Dedifferentiated amniotic fluid mesenchymal stem cell (primary cell): ENCODE data around the gene PSTPIP2.
"Not testable (repeated sequence)": the region's sequence is repeated elsewhere in the genome, so short reads cannot be mapped to it uniquely, and the experiment has no call there.

Source experiments
- DNase-seq: peaks from one replicate; pipeline ENCODE4 v3.0.0-alpha.2; 2016; ENCODE audit errors: extremely low spot score

The PSTPIP2 gene

GRCh38 chr18:46069524-46069923, 2.5 kb downstream of the PSTPIP2 start:
- no peak for DNase-seq

DNA sequence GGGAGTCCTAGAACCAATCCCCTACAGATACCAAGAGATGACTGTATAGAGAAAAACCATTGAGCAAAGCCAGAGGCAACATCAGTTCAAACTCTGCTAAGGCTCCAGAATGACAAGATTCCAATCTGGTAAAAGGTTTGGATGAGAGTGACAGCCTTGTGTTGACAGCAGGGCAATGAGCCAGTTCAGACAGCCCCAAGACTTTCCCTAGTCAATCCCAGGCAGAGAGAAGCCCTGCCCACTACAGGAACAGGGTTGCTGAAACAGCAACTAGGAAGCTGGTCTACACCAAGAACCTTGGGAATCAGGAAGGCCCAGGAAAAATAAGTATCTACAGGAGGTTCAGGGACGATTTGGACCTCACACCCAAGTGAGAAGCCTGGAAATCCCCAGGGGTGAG, 3.3 kb downstream of the PSTPIP2 start:
- no peak for DNase-seq

DNA sequence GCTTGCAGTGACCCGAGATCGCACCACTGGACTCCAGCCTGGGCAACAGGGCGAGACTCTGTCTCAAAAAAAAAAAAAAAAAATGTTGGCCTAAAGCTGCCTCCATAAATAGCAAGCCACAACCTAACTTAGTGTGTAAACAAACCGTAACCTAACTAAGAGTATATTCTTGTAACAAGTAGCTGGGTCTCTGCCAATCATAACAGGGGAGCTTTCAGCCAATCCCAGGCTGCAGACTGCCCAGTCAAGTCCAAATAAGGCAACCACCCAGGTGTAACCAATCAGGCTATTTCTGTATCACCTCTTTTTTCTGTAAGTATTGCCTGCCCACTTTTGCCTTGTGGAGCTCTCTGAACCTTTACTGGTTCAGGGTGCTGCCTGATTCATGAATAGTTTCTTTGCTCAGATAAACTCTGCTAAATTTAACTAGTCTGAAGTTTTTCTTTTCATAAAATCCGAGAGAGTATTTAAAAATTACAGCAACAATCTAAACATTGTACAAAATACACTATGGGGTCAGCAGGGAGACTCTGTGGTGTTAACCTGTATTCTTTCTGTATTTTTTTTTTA, 4.5 kb downstream of the PSTPIP2 start:
- DNase-seq: no peak

GRCh38 chr18:46062781-46063180, 9.3 kb downstream of the PSTPIP2 start:
- no peak for DNase-seq

- no peak for DNase-seq
These were observed 10.3 kb downstream of the PSTPIP2 start for GRCh38 chr18:46061796-46062195.

DNA sequence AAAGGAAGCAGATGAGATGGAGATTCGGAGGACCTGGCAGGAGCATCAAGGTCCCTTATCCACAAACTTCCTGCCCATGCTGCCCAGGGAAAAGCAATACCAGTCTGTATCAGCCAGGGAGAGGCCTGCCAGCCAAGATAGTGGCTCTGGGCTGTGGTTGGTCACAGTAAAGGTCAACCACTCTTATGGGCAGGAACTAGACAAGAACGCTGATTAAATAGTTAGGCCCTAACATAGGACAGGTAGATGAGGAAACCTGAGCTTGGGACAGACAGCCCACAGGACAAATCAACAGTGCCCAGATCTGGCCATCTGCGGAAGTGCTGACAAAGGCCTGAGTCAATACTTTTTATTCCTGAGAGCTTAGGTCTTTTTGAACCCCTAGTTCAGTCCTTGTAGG, 10.7 kb downstream of the PSTPIP2 start:
- DNase-seq: no peak

- no peak for DNase-seq
These were observed 11.7 kb downstream of the PSTPIP2 start for GRCh38 chr18:46060359-46060841.

DNA sequence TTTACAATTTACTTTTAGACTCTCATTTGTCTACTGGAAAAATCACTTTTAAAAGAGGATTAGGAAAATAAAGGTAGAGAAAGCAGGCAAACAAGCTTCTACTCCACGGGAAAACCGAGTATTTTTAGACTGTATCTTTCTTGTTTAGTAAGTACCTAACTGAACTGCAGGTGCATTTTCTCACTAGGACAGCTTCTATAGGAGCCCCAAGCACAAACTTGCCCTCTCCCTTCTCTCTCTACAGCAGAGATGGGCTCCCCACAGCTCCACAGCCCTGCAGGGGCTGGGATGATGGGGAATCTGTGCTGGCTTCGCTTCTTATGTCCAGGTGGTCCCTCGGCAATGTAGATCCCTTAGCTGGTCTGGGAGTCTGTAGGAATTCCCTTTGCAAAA, 16.2 kb downstream of the PSTPIP2 start:
- DNase-seq: no peak

DNA sequence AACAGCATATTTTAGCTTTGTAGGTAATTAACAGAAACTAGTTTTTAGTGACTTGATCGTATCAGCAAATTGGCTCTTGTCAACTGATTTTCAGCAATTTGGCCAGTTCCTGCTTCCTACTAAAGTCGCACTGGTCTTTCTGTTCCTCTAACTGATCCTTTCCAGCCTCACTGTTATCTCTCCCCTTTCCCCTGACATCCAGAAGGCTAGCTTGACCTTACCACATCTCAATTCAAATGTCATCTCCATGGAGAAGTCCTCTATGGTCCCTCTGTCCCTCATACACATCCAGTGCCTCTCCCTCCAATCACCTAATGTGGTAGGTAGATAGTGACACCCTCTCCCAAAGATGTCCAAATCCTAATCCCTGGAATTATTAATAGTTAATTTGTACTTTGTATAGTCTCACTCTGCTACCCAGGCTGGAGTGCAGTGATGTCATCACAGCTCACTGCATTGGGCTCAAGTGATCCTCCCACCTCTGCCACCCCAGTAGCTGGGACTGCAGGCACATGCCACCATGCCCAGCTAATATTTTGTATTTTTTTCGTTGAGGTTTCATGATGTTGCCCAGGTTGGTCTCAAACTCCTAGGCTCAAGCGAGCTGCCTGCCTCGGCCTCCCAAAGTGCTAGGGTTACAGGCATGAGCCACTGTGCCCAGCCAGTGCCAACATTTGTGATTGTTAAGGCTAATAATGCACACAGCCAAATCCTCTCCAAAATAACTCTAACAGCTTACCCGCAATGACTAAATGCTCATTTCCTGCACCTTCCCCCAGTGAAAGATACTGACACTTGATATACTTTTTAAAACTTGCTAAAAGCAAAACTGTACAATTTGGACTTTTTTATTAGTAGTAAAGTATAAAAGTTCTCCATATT, 16.9 kb downstream of the PSTPIP2 start:
- no peak for DNase-seq

- DNase-seq: peak; percentile 61
These were observed 18.5 kb downstream of the PSTPIP2 start for GRCh38 chr18:46053368-46054095.

DNA sequence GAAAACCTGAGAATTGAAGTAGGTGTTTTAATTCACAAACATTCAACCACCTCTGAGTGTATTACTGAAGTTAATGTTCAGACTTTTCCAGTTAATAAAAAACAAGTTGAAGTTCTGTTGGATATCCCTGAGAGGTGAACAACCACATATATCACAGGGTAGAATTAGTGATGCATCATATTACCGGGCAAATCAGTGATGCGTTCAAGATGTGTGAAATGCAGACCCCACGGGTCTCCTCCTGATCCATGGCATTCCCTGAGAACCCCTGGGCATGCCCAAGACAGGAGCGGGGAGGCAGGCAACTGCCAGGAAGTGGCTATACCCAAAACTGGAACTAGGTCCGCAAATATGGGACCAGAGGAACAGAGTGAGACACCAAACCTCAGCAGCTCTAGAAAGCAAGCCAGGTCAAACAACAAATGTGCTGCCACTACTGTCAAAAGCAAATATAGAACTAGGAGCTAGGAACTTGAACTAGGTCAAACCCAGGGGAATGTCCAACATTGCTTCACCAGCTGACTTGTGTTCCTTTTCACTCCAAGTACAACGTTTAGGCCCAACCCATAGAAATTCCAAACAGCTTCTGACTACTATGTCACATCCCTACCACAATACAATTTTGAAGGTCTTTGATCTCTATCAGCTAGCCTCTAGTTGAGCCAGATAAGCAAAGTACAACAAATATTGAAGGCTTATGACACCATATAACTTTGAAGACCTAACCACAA, 20.2 kb downstream of the PSTPIP2 start:
- DNase-seq: peak; percentile 34

DNA sequence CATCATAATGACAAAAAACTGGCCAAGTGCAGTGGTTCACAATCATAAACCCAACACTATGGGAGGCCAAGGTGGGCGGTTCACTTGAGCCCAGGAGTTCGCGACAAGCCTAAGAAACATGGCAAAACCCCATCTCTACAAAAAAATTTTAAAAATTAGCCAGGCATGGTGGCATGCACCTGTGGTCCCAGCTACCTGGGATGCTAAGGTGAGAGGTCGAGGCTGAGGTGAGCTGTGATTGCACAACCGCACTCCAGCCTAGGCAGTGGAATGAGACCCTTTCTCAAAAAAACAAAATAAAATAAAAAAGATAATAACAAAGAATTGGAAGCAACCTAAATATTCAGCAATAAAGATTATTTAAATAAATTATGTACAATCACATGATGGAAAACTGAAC, 21.8 kb downstream of the PSTPIP2 start:
- no peak for DNase-seq

DNA sequence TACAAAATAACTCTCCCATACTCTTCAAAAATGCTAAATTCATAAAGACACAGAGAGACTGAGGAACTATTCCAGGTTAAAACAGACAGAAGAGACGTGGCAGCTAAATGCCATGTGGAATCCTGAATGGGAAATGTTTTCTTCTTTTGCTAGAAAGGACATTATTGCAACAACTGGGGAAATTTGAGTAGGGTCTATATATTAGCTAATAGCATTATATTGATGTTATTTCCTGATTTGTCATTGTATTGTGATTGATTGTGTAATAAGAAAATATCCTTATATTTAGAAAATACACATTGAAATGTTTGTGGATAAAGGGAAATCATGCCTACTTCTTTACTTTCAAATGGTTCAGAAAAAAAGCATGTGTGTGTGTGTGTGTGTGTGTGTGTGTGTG, 23.4 kb downstream of the PSTPIP2 start:
- DNase-seq: no peak

DNA sequence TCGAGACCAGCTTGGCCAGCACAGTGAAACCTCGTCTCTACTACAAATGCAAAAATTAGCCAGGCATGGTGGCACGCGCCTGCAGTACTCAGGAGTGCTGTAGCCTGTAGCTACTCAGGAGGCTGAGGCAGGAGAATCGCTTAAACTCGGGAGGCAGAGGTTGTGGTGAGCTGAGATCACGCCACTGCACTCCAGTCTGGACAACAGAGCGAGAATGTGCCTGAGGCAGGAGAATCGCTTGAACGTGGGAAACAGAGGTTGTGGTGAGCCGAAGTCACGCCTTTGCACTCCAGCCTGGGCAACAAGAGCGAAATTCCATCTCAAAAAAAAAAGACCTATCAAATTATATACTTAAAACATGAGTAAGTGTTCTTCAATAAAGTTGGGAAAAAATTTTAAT, 24.7 kb downstream of the PSTPIP2 start:
- DNase-seq: not testable (repeated sequence)

DNA sequence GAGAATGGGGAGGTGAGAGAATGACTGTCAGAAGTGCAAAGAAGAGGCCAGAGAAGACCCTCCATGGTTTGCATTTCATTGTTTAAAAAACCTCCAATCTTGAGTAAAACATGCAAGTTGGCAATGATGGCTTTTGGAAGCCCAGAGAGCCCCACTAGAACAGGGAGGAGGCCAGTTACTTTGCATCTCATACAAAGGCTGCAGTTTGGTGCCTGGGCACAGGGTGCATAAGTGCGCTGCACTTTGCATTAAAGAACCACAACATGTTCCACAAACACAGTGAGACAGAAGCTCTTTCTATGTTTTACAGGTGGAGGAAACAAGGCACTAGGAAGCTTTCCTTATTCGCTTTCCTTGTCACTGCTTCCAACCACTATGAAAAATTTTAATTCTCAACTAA, 25.4 kb downstream of the PSTPIP2 start:
- no peak for DNase-seq

GRCh38 chr18:46046126-46046525, 25.9 kb downstream of the PSTPIP2 start:
- DNase-seq: no peak

DNA sequence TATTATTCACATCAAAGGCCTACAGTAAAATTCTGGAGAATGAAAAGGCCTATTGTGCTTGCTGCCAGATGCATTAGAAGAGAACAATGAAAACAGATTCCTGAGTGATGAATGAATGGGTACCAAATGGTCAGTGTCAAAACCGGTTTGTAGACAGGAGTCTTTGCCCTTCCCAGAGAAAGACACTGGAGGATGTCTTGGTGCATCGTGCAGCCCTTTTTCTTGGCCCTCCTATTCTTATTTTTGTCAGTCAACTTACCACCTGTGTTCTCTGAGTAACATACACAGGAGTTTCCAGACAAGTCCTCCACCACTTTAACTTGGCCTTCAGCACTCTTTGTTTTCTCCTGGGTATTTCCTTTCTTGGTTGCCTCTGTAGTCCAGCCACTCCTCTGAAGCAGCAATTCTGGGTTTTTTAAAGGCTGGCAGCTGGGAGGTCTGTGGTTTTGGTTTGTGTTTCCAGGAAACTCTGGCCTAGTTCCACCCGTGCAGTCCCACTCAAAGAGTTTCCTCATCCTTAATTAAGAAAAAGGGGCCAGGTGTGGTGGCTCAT, 29.4 kb downstream of the PSTPIP2 start:
- DNase-seq: no peak

GRCh38 chr18:46040747-46041104, 31.3 kb downstream of the PSTPIP2 start:
- no peak for DNase-seq

DNA sequence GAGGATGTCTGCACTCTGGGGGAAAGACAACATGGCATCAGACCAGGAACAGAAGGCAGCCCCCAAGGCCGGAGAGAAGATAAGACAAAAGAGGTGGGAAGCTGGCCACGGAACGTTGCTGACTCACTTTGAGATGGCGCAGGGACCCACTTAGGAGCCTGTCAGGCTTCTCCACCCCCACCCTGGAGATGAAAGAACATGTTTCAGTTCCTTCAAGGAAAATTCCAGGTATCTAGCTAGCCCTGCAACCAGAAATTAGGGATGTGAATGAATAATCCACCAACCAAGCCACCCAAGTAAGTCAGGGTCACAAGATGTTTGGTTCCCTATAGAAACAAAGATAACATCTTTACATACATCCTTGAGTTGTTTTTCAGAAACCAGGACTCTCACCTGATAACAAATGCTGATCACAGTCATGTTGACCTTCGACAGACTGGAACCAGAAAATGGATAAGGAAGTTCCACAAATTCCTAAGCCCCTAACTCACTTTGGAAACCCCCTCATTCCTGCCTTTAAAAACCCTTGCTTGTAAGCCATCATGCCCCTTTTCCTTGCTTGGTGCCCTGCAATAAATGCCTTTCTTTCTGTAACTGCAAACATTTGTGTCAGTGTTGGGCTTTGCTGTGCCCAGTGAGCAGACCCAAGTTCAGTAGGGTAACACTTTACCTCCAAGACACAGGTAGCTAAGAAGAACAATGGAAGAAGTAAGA, 31.9 kb downstream of the PSTPIP2 start:
- DNase-seq: no peak

- no peak for DNase-seq
These were observed 34.4 kb downstream of the PSTPIP2 start for GRCh38 chr18:46037512-46038305.
